ENCODE measurements around the gene ADO. TPM values are rescaled to one million over a fixed set of nuclear protein-coding genes. Genes with fewer than 3 reads are reported as not detected.

ADO gene
- total RNA-seq, 1 donor from 2014 or later: 41.0 TPM

DNA sequence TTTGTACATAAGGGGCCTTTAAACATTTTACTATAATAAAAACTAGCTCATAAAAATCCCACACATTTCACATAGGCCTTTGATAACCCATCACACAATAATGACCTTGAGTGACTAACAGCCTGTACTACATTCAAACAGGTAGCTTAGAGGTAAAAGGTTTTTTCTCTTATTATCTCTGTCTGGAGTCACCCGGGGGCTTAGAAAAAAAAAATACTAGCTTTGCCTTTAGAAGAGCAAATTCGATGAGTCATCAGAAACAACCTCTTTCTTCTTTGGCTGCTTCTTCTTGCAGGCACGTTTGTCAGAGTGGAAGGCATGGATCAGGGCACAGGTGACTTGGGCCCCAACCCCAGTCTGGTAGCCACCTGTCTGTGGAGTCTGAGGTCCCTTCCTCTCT lies 43.4 kb upstream of the ADO start:
- H3K27ac Mint-ChIP-seq (ENCODE audit: unreplicated experiment): peak overlapping the region; percentile 90
- H3K9me3 Mint-ChIP-seq: no peaks in the 10 kb centered on the region
- no peak for TF ChIP-seq CTCF (conservative IDR thresholded peaks at IDR 0.05)
- no peaks in the 10 kb centered on the region for H3K27me3 Mint-ChIP-seq (ENCODE audit: low read depth)
- DNase-seq (ENCODE audit: low read depth, low spot score): no peak
- no peaks in the 10 kb centered on the region for H3K36me3 Mint-ChIP-seq (ENCODE audit: low read depth)
- peak overlapping the region; percentile 11 for H3K4me3 Mint-ChIP-seq
- H3K4me1 Mint-ChIP-seq: peaks cover 67% of the 10 kb centered on the region

- Mint-ChIP-seq H3K27me3 (ENCODE audit: low read depth) (no peaks in the 10 kb centered on the region), H3K27ac (ENCODE audit: unreplicated experiment) (no peak overlapping the region), H3K9me3 (no peaks in the 10 kb centered on the region), H3K36me3 (ENCODE audit: low read depth) (no peaks in the 10 kb centered on the region), H3K4me3 (no peak overlapping the region), H3K4me1 (peaks cover 66% of the 10 kb centered on the region)
- no peak for TF ChIP-seq CTCF (conservative IDR thresholded peaks at IDR 0.05)
- no peak for DNase-seq (ENCODE audit: low read depth, low spot score)
These were observed 41.4 kb upstream of the ADO start for GRCh38 chr10:62763155-62763554.

GRCh38 chr10:62764011-62764410 lies 40.5 kb upstream of the ADO start:
- H3K27me3 Mint-ChIP-seq (ENCODE audit: low read depth): no peaks in the 10 kb centered on the region
- no peaks in the 10 kb centered on the region for H3K9me3 Mint-ChIP-seq
- H3K4me1 Mint-ChIP-seq: peaks cover 67% of the 10 kb centered on the region
- TF ChIP-seq CTCF (conservative IDR thresholded peaks at IDR 0.05): no peak
- H3K27ac Mint-ChIP-seq (ENCODE audit: unreplicated experiment): no peak overlapping the region
- H3K36me3 Mint-ChIP-seq (ENCODE audit: low read depth): no peaks in the 10 kb centered on the region
- H3K4me3 Mint-ChIP-seq: no peak overlapping the region
- DNase-seq (ENCODE audit: low read depth, low spot score): no peak

- no peak for DNase-seq (ENCODE audit: low read depth, low spot score)
- no peaks in the 10 kb centered on the region for H3K36me3 Mint-ChIP-seq (ENCODE audit: low read depth)
- no peak for TF ChIP-seq CTCF (conservative IDR thresholded peaks at IDR 0.05)
- no peak overlapping the region for H3K4me3 Mint-ChIP-seq
- H3K27me3 Mint-ChIP-seq (ENCODE audit: low read depth): no peaks in the 10 kb centered on the region
- no peaks in the 10 kb centered on the region for H3K9me3 Mint-ChIP-seq
- H3K27ac Mint-ChIP-seq (ENCODE audit: unreplicated experiment): no peak overlapping the region
- H3K4me1 Mint-ChIP-seq: peaks cover 67% of the 10 kb centered on the region
These were observed 38.8 kb upstream of the ADO start for GRCh38 chr10:62765726-62766125.

DNA sequence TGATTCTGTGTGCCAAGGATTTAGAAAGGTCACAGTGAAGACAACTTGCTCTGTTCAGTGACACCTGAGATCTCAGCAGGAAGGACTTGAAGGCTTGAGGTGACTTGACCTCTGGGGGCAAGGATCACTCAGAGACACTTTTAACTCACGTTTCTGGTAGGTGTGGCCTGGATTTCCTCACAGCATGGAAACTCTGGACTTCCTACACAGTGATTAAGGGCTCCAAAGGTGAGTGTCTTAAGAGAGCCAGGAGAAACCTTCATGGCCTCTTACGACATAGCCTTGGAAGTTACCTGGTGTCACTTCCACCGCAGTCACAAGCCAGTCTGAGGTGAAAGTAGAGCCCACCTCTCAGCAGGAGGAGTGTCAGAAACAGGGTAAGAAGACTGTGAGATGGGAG lies 38.1 kb upstream of the ADO start:
- TF ChIP-seq CTCF (conservative IDR thresholded peaks at IDR 0.05): no peak
- Mint-ChIP-seq H3K27ac (ENCODE audit: unreplicated experiment) (no peak overlapping the region), H3K4me3 (no peak overlapping the region), H3K9me3 (no peaks in the 10 kb centered on the region), H3K4me1 (peaks cover 65% of the 10 kb centered on the region), H3K36me3 (ENCODE audit: low read depth) (no peaks in the 10 kb centered on the region), H3K27me3 (ENCODE audit: low read depth) (no peaks in the 10 kb centered on the region)
- no peak for DNase-seq (ENCODE audit: low read depth, low spot score)

All from neural crest cell (in vitro differentiated cells).